ENCODE measurements around the gene RFC2.
A peak's percentile ranks its signal among the peaks of the same experiment; 100 is the strongest.

RFC2 gene

GRCh38 chr7:74254129-74254857 lies at the start of gene RFC2:
TSS of gene RFC2 (minus strand) at chr7:74254399. CDS start at chr7:74254383, 16 bp downstream.
- peak; percentile 95 for DNase-seq (ENCODE audit: low spot score)

- no peak for DNase-seq (ENCODE audit: low spot score)
Observed at GRCh38 chr7:74302745-74303221, 48.6 kb upstream of the RFC2 start.

GRCh38 chr7:74300926-74301325 lies 46.7 kb upstream of the RFC2 start:
- no peak for DNase-seq (ENCODE audit: low spot score)

- no peak for DNase-seq (ENCODE audit: low spot score)
Observed at GRCh38 chr7:74299401-74299800, 45.2 kb upstream of the RFC2 start.

GRCh38 chr7:74297516-74298233 lies 43.5 kb upstream of the RFC2 start:
- no peak for DNase-seq (ENCODE audit: low spot score)

GRCh38 chr7:74294191-74294998 lies 40.2 kb upstream of the RFC2 start:
- DNase-seq (ENCODE audit: low spot score) = no peak

DNA sequence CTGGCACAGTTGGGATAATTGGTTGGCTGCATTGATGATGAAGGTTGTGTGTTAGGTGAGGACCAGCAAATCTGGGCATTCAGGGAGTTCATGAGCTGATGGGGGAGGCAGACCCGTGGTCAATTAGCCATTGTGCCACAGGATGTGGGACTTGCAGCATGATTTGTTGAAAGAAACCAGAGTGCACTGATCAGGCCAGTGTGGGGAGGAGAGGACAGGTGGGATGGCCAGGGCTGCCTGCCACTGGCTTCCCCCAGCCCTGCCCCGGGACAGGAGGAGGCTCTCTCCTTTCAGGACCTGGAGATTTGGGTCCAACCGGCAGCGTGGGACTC lies 39.3 kb upstream of the RFC2 start:
- no peak for DNase-seq (ENCODE audit: low spot score)

GRCh38 chr7:74292757-74293576 lies 38.8 kb upstream of the RFC2 start:
- DNase-seq (ENCODE audit: low spot score) = no peak

DNA sequence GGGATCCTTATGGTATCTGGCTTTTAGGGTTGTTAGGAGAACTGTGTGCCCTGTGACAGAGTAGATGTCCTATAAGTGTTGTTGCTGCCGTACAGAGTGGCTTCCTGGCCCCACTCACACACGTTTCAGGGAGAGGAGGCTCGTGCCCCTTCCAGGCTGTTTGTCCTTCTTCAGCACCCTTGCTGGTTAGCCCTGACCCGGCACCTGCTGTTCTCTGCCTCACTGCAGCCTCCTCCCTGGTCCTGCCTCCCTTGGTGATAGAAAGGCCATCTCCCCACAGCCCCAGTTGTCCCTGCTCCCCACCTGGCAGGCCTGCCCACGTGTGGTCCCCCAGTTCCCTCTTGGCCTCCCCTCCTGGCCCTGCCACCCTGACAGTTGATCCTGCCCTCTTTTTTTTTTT lies 37.3 kb upstream of the RFC2 start:
- DNase-seq (ENCODE audit: low spot score) = no peak

DNA sequence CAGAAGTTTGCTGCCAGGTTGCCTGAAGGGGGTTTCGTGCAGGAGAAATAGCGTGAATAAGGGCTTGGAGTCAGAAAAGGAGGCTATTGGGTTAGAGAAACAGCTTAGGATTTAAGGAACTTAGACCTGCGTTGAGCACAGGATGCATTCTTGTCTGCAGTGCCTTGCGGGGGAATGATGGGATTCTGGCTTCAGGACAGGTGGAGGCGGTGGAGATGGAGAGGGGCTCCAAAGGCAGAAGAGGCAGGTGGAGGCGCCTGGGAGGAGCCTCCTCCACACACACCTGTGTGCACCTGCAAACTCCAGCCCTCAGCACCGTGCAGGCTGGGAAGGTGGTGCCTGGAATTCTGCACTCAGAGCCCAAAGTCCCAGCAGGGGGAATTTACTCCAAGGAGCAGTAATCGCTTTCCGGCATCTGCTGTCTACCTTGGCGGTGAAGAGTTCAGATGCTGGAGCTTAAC lies 36.8 kb upstream of the RFC2 start:
- no peak for DNase-seq (ENCODE audit: low spot score)

- peak; percentile 54 for DNase-seq (ENCODE audit: low spot score)
Observed at GRCh38 chr7:74290553-74290950, 36.4 kb upstream of the RFC2 start.

DNA sequence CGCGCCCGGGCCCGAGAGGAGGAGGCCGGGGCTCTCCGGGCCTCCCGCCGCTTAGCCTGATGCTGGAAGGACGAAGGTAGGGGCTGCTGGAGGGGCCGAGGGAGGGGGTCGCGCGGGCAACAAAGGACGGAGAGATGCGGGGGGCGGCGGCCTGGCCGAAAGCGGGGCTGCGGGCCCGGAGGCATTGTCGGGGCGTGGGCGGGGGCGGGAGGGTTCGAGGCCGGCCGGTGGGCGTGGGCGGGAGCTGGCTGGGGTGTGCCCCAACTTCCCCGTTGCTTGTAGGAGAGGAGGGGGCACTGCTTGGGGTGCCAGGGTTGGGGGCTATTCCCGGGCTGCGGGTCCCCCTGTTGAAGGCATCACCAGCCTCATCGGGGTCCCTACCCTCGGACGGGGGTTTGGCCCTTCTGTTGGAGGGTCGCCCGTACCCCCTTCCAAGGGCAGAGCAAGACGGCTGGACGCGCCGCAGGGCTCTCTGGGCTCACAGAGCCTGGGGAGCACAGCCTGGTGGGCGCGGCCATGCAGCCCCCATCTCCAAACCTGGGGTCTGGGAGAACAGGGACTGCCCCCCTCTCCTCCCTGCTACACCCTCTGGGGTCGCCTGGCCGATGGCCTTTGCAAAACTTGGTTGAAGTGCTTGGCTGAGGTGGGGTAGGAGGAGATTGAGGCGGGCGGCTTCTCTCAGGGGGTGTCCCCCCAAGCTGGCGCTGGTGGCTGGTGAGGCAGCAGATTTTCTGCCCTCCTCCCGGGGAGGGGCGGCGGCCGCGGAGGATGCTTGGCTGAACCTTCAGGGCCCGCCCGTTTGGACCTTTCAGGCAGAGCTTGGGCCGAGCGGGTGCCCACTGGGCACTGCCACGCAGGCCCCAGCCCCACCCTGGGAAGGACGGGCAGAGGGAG lies 35.7 kb upstream of the RFC2 start:
- peak; percentile 57 for DNase-seq (ENCODE audit: low spot score)

DNA sequence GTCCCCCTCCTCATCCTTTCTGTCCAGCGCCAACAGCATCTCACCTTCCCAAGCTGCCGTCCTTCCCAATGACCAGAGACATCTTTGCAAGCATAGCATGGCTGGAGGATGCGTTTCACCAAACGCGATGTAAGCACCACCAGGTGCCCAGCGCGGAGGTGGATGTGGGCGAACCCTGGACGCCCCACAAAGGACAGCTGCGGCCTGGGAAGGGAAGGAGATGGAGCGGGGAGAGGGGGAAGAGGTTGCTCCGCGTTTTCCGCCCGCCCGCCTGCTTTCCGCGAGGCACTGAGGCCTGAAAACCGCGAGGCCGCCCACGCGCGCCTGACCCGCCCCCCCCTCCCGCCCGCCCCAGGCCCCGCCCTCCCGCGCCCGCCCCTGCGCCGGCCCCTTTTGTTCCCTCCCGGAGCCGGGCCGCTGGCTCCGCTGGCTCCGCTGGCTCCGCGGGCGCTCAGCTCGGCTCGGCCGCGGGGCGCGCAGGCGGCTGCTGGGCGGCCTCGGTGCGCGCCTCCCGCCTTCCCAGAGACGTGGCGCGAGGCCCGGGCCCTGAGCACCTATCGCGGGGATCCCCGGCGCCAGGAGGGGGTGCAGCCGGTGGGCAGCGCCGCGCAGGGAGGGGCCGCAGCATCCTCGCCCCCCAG lies 34.9 kb upstream of the RFC2 start, which contains the start of gene CLIP2:
Gene CLIP2 (plus strand): TSS at position 390 of the 641 bp plus-strand sequence. CDS start 28,140 bp downstream, outside the sequence.
- peak; percentile 85 for DNase-seq (ENCODE audit: low spot score)

DNA sequence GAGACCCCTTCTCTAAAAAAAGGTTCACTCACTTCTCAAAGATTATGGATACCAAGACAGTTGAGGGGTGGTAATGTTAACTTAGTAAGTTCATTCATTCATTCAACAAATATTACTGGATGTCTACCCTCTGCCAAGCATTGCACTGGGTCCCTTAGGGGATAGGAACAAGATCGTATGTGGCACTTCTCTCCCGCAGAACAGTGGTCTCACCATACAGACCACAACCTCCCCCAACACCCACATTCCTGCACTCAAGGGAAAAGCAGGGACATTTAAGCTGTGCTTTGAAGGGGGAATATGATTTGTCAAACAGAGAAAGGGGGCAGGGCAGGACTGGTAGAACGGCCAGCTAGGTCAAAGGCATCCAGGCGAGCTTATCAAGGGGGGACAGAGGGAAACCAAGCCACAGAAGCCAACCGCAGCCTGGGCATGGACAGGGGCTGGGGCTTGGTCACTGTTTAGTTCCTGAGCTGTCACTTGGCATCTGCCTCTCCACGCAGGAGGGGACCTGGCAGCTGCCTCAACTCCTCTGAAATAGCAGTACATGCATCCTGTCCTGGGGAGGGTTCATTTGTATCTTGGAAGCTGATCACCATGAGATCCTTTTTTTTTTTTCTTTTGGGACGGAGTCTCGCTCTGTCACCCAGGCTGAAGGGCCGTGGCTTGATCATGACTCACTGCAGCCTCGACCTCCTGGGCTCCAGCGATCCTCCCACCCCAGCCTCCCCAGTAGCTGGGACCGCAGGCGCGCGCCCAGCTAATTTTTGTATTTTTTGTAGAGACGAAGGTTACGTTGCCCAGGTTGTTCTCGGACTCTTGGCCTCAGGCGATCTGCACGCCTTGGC lies 34.1 kb upstream of the RFC2 start:
- DNase-seq (ENCODE audit: low spot score) = no peak

- DNase-seq (ENCODE audit: low spot score) = no peak
Observed at GRCh38 chr7:74287303-74288033, 33.3 kb upstream of the RFC2 start.

GRCh38 chr7:74286131-74286530 lies 31.9 kb upstream of the RFC2 start:
- DNase-seq (ENCODE audit: low spot score) = no peak

GRCh38 chr7:74284781-74285259 lies 30.6 kb upstream of the RFC2 start:
- no peak for DNase-seq (ENCODE audit: low spot score)

- peak; percentile 74 for DNase-seq (ENCODE audit: low spot score)
Observed at GRCh38 chr7:74283858-74284447, 29.8 kb upstream of the RFC2 start.

Data from globus pallidus (tissue), 1 donor.